GM19193 (cell line): ENCODE results near the gene RUBCNL.

Source experiments
- POLR2A ChIP-seq: IDR thresholded peaks from 4 replicates; pipeline ENCODE4 v1.6.1; 2011; ENCODE audit not compliant: insufficient read depth, insufficient read length; ENCODE audit errors: extremely low read depth

The RUBCNL gene

DNA sequence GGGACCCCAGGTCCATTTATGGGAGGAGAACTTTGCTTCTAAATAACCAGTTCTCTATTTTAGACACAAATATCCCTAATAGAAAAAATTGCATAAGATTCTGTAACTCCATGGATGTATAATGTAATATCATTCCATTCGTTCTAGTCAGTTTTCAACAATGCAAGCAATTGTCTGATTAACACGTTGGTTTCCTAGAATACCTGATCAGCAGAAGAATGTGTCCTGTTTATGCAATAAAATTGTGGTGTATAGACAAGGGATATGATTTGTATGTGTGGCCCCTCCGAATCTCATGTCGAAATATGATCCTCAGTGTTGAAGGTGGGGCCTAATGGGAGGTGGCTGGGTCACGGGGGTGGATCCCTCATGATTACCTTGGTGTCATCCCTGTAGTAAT lies 62.1 kb downstream of the RUBCNL start:
- TF ChIP-seq POLR2A, result no peak

DNA sequence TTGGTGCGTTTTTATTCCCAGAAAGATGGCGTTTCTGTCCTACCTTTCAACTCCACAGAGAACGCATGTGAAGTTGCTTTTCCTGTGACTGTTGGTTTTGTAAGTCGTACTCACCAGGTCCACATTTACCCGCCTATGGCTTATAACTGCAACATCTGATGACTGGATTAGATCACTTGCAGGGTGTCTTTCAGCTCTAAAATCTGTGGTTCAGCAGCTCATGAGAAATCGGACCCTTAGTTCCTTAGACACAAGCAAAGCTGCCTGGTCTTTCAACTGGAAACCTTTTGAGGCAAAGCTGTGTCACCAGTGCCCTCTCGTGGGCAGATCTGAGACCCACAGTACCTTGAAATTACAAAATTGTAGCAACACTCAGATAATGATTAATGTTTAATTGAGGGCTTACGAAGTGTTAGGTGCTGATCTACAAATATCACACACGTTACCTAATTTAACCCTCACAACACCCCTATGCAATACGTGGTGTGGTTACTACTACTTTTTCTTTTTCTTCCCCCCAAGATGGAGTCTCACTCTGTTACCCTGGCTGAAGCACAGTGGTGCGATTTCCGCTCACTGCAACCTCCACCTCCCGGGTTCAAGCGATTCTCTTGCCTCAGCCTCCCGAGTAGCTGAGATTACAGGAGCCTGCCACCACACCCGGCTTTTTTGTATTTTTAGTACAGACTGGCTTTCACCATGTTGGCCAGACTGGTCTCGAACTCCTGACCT lies 65.4 kb downstream of the RUBCNL start:
- TF ChIP-seq POLR2A, result no peak

DNA sequence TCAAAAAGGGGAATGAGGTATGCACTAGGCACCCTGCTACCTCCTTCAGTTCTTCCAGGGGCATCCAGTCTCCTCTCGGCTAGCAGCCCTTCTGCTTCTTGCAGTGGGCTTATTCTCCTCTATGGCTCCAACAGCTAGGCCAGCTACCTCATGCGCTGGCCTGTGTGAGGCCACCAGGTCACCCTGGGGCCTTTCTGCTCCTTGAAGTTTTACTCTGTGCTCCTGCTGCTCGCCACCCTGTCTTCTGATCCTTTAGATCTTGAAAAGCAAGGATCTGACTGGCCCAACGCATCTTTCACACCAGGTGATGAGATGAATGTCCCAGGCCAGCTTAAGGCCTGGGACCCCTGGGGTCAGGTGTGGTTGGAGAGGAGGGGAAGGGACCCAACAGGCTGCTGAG lies 66.2 kb downstream of the RUBCNL start:
- no peak for TF ChIP-seq POLR2A

DNA sequence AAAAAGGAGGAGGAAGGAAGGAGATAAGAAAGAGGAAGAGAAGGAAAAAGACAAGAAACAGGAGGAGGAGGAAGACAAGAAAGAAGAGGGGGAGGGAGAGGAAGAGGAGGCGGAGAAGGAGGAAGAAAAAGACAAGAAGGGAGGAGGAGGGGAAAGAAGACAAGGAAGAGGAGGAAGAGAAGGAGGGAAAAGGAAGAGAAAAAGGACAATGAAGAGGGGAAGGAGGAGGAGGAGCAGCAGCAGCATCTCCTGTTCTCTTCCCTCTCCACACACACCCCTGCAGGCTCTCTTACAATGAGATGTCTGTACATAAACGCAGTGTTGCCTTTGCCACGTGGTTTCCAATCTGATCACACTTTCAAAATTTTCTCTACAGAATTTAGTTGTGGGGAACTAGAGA lies 66.6 kb downstream of the RUBCNL start:
- no peak for TF ChIP-seq POLR2A

DNA sequence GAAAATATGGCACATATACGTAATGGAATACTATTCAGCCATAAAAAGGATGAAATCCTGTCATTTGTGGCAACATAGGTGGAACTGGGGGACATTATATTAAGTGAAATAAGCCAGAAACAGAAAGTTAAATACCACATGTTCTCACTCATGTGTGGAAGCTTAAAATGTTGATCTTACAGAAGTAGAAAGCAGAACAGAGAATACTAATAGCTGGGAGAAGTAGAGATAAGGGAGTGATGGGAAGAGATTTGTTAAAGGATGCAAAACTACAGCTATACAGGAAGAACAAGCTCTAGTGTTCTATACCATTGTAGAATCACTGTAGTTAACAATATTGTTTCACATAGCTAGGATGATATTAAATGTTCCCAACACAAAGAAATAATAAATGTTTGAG lies 68.1 kb downstream of the RUBCNL start:
- TF ChIP-seq POLR2A, result no peak

DNA sequence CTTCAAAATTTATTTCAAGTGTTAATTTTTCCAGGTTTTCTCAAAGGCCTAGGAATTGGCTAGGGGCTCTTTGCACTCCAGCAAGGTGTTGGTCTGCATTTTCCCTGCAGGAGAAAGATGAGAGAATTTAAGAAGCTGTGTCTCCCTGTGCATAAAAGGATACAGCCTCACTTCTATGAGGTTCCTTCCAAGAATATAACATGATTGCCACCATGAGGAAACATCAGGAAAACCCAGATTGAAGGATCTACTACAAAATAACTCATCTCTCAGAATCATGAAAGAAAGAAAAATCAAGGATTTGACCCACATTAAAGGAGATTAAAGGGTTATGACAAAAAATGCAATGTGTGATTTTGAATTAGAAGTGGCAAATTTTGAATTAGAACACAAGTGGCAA lies 69.9 kb downstream of the RUBCNL start:
- TF ChIP-seq POLR2A, result no peak

DNA sequence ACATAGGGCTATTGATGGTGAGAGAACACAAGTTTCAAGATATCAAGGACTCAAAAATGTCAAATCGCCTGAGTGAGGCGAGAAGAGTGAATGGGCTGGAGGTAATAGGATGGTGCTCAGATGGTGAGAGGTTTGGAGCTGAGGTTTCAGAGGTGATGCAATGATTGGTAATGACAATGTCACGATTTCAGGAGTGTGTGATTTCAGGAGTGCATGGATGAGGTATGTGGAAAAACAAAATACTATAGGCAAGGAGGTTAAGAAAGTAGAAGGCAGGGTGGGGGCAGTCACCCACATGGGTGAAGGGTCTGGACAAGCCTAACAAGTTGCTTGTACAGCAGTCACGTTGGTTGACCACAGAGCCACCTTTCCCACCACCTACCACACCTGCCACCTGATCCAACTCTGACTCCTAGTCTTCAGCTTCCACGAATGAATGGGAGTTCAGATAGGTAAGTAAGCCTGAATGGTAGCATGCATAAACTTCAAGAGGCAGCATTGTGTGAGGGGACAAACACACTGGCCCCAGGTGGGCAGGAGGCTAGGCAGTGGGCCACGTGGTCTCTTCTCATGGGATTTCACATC lies 71.5 kb downstream of the RUBCNL start:
- TF ChIP-seq POLR2A, result no peak

DNA sequence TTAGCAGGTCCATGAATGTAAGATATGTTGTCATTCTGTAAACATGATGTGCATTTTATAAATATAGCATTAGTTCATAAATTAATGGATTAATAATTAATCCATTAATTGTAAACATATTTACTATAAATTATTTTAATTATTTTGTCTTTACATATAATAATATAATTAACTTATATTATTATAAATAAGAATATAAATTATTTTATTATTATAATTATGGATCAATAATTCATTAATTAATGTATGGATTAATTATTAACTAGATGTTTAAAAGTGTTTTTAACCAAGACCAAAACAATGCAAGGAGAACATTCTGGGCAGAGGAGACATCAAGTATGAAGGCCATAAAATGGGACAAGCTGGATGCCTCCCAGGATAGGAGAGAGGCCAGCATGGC lies 72.0 kb downstream of the RUBCNL start:
- TF ChIP-seq POLR2A, result no peak

DNA sequence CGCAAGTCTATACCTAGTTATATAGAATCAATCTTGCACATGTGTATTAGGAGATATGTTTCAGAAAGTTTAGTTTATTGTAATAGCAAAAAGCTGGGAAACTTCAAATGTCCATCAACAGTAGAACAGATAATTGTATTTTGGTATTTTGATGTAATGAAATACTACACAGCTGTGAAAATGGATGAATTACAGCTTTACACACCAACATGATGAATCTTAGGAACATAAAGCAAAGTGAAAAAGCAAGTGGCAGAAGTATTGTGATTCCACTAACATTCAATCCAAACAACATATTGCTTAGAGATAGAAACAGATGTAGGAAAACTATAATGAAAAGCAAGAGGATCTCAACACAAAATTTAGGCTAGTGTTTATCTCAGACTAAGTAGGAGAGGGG lies 72.5 kb downstream of the RUBCNL start:
- no peak for TF ChIP-seq POLR2A

DNA sequence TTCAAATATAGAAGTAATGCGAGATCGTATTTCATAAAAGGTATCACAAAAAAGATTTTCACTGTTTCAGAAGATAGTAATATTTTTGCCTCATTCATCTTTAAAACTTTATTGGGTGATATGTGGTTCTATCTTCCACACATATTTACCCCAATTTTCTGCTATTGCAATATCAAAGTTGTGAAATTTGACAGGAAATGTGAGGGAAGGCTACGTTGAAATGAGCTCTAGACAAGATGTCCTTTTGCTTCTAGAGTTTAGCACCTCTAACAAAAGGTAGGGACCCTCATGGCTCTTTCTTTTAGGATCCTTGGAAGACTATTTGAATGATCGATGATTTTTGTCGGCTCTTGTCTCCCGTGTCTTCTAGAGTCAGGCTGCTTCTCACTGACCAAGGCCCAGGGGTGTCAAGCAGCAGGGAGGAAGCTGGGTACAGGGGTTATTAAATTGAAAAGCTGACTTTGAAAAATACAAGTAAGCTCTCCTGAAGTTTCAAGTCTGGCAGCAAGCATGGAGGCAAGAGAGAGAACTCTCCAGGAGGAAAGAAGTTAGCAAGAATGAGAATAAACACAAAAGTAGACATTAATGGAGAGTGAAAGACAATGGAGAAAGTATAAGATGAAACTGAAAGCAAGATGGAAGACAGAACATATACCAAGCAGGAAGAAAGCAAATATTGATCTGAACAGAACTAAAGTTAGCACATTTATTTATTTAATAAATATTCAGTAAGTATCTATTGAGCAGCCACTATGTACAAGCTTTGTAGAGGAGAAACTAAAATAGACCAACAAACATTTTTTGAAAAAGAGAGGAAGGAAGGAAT lies 73.4 kb downstream of the RUBCNL start:
- no peak for TF ChIP-seq POLR2A

DNA sequence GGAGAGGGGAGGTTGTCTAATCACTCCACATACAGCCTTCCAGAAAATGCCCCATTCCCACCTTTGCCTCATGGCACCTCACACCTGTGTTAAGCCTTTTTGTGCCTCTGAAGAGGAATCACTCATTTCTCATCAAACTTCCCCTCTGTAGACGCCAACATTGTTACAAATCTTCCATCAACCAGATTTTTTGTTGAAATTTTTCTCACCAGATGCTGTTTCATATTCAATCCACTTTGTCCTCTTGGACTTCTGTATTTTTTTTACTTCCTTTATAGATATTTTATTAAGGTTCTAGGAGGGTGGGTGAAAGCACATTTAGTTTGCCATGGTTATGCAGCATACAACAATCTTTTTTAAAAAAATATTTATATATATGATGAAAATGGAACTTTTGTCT lies 74.0 kb downstream of the RUBCNL start:
- no peak for TF ChIP-seq POLR2A

DNA sequence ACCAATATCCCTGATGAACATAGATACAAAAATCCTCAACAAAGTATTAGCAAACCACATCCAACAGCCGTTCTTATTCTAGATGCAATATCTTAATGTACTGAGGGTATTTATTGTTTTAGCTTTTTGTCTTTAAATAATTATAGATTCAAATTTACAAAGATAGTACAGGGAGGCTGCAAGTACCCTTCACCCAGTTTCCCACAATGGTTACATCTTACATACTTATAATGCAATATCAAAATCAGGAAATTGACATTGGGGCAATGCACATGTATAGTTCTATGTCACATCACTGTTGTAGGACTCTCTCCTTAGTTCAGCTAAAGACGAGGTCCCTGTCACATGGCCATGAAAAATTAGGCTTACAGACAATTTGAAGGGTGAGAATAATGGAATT lies 75.8 kb downstream of the RUBCNL start:
- TF ChIP-seq POLR2A, result no peak

DNA sequence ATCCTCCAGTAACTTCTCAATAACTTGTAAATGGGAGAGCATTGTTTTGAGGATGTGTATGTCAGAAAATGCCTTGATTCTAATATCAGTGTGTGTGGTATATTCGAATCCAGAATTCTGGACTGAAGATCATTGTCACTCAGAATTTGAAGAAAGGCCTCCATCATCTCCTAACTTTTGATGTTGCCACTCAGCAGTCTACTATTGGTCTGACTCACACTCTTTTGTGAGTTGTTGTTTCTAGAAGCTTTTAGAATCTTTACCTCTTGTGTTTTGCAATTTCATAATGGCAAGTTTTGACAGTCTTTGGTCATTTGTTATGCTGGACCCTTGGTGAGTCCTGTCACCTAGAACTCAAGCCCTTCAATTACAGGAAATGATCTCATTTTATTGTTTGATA lies 77.0 kb downstream of the RUBCNL start:
- no peak for TF ChIP-seq POLR2A

DNA sequence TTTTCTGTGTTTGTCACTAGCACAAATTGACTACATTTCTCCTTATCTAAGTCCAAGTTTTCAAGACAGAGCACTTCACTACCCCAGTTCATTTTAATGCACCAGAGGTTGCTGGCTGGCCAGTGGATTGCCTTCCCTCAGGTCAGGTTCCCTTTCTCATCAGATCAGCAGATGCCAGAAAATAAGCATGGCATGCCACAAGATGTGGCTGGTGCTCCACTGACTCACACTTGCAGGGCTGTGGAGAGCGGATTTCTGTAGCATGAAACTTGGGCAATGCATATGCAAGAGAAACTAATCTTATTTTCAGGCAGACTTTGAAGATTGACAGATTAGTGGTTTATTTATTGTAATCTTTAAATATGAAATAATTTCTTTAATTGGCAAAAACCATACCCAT lies 79.5 kb downstream of the RUBCNL start:
- no peak for TF ChIP-seq POLR2A

DNA sequence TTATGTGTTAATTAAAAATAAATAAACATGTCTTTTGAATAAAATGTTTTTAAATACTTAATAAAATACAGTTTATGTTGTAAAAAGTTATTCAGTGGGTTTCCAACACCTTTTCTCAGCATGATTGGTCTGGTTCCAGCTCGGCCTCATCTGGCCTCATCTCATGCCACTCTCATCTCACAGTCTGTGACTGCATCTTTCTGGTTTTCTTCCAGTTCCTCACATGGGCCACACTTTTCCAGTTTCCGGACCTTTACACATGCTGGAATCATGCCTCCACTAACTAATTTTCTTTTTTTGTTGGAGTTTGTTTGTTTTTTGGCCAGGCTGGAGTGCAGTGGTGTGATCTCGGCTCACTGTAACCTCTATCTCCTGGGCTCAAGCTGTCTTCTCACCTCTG lies 82.5 kb downstream of the RUBCNL start:
- TF ChIP-seq POLR2A, result no peak
